HG03469 (cell line): ENCODE data around the gene TEC.
A peak's percentile ranks its signal among the peaks of the same experiment; 100 is the strongest.
"Not testable (repeated sequence)": the region's sequence is repeated elsewhere in the genome, so short reads cannot be mapped to it uniquely, and the experiment has no call there.

Experiments
- ATAC-seq: cut with Tn5 transposase; IDR thresholded peaks from one replicate; pipeline ENCODE4 v1.9.1; 2021; ENCODE audit warnings: mild to moderate bottlenecking, moderate library complexity, moderate number of reproducible peaks; ENCODE audit not compliant: unreplicated experiment

TEC gene

DNA sequence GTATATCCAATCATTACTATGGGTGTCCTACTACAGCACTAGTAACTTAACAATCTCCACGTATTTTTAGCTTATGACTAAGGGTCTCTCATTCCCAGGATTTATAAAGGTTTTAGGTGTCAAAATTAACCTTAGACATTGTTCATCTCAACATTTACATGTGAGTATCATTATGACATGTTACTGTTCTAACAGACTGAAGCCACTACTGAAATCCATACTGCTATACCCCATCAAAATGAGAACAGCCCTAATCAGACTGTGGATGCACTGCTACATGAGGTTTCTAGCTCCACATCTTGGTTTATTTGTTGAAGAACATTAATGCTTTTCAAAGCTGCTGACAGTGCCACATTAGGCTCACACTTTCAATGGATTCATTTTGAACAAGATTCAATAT, 100.0 kb downstream of the TEC start:
- ATAC-seq, result no peak

DNA sequence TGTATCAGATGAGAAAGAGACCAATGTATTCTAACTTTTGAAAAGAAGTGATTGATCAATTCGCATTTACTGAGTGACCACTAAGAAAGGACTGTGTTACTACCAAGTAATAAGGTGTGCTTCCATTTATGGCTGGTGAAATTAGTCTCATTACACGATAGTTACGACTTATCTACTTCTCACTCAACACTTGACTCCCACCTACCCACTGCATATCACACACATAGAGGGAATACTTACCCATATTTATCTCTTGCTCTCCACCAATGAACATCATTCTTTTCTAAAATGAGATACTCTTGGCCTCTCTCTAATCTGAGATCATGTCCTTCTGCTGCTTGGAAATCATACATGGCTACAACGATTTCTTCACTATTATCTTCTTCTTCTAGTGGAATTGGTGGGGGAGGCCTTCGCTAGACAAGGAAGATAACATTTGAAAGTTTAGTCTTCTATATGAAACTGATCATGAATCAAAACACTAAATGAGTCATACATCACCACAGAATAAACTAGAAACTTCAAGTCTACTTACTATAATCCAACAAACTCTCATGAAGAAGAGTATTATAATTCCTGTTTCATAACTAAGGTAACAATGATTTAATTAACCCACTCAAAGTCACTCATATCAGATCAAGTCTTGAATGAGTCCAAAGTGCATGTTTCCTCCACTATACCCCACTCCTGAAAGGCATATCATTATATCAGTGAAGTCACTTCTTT, 101.9 kb downstream of the TEC start:
- no peak for ATAC-seq

DNA sequence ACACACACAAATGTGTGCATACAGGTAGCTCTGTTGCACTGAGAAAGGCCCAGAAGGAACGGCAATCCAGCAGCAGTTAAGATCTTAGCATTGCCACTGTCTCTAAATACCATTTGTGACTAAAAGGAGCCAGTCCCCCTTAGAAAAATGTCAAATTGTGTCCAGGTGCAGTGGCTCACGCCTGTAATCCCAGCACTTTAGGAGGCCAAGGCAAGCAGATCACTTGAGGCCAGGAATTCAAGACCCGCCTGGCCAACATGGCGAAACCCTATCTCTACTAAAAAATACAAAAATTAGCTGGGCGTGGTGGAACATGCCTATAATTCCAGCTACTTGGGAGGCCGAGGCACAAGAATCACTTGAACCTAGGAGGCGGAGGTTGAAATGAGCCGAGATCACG, 105.1 kb downstream of the TEC start:
- ATAC-seq, result not testable (repeated sequence)

DNA sequence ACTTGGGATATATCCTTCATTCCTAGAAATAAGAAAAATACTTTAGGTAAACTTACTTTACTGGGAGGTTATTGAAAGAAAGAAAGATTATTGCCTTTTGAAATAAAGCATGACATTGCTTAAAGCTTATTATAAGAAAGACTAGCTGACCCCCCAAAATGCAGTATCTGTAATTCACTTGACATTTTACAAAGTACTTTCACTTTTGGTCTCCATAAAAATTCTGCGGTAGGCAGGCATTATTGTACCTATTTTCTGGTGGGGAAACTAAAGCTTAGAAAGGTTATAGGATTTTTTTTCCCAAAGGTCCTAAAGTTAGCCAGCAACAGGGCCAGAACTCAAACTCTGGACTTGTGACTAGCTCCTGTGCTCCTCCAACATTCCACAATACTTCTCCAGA, 105.9 kb downstream of the TEC start:
- no peak for ATAC-seq

DNA sequence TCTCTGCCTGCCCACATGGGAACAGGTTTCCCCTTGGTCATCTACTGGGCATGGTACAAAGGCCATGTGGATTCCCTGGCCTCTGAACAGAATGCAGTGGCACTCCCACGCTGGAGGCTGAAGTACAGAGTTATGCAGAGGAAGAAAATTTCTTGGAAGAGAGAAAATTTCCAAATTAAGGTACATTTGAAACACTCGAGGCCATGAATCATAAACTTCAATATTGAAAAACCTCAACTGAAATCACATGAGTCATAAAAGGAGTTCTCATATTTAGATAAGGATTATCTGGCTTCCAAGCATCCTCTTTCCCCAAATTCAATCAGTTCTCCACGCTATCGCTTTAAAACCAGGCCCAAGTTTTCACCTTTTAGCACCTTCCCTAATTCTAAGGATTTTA, 107.5 kb downstream of the TEC start:
- ATAC-seq, result no peak

DNA sequence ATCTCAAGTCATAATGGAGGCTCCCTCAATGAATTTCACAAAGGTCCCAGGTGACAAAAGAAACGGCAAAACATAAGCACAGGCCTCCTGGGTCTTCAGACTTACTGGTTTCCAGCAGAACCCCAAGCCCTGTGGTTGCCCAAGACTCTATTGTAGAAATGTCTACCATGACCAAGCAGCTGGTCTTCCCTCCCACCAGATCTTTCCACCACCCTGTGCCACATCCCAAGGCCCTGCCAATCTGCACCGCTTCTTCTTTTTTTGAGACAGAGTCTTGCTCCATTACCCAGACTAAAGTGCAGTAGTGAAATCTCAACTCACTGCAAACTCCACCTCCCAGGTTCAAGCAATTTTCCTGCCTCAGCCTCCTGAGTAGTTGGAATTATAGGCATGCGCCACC, 112.4 kb downstream of the TEC start:
- ATAC-seq, result no peak

DNA sequence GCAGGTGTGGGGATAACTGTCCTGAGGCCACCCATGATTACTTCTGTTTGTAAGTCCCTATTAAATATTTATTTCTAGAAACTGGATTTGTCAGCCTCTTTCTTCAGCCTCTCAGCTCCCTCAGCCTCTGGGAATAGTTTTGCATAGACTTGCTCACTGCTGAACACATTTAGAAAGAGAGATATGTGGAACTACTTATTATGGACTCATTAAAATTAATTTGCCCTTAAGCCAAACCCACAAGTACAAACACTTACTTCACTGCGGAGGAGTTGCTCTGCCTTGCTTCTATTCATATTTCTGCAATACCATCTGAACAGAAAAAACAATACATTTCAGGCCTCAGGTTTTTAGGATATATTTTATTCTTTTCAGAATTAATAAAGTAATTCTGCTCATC, 113.2 kb downstream of the TEC start:
- ATAC-seq, result no peak

DNA sequence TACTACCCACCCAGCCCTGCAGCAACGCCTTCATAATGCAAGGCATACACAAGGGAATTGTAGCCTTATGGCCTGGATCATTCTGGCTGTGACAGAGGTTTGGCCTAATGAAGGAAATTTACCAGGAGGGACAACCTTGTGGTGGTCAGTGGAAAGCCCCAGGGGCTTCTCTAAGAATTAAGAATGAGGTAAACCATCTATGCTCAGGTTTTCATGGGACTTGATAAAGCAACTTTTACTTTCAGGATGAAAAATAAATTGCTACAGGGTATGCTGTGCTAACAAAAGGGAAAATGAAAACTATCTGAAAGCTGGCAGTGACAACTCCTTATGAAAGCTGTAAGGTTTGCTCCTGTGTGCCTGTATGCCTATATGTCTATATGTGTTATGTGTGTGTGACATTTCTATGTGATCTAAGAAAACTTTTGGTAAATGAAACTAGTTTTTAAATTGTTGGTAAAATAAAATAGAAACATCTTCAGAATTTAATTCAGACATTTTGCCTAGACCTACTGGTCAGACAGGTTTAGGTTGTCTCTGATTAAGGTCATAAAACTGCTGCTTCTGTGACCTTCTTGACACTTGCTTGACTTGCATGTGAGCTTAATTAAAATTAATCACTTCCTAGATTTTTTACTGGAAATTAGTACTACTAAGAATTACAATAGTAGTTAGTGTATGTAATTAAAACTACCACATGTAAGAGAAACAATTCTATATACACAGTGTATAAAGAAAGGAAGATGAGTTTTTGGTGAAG, 115.7 kb downstream of the TEC start:
- ATAC-seq, result peak; percentile 51

DNA sequence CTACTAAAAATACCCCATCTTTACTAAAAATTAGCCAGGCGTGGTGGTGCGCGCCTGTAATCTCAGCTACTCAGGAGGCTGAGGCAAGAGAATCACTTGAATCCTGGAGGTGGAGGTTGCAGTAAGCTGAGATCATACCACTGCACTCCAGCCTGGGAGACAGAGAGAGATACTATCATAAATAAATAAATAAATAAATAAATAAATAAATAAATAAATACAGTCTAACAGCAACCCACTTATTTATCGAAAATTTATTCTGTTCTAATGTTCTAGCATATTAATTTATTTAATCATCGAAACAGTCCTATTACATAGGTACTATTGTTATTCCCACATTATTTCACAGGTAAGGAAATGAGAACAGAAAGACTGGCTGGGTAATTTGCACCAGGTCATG, 117.4 kb downstream of the TEC start:
- ATAC-seq, result no peak

DNA sequence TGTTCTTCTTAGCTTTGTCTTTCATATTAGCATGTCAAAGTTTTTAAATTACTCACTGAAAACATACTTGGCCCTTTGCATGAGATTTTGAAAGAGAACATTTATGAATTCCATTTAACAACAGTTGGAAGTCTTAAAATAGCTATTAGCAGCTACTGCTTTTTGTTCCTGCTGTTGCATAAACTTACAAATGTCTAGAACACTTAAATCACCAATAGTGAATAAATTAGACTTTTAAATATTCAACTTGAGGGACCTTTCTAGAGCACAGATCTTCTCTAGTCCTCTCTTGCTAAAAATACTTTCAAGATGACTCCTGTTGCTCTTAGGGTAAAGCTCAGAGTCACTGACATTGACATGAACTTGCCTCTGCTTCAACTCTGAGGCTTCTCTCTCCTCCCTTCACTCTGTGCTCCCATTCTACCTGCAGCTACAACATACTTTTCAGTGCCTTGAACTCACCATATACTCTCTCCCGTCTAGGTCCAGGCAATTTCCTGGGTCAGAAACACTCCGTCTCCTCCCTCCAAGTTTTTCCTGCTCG, 119.7 kb downstream of the TEC start:
- no peak for ATAC-seq

DNA sequence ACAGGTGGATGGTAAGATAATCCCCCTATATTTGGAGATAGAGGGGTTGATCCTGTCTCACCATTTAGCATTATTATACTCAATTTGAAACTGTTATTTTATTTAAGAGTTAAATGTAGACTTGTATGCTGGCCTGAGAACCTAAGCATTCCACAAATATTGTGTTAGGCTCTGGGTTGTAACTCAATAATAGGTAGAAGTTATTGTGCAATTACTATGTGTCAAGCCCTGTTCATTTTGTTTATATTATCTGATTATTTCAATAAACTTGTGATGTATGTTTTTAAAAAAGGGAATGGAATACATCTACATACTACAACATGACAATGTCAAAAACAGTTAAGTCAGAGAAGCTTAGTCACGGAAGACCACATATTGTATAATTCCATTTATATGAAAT, 122.0 kb downstream of the TEC start:
- no peak for ATAC-seq

DNA sequence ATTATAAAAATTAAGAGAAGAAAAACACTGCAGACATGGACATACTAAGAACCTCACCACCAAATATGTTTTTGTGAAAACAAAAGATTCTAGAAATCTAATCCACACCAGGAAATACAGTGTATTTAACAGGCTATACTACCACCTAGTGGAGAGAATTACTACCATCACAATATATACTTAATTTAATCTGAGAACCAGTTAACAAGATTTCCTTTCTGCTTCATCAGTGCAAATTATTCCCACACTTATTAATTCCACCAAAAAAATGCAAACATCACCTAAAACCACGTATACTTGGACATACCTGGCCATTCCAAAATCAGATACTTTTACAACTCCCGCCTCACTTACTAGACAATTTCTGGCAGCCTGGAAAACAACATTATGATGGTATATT, 128.6 kb downstream of the TEC start:
- ATAC-seq, result no peak

DNA sequence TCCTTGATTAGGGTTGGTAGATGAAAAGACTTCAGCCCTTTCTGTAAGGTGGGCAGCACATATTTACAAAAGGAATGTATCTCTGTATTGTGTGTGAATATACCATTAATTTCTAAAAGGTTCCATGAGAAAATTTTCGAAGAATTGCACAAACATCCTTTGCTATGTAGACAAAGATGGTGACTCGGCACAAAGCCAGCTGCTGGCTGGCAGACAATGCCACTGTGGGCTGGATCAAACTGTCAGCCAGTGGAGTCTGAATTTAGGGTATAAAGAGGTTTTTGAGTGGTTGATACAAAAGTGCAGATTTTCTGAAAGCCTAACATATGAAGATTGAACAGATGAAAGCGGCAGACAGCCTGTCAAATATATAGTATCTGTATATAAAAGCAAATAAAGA, 129.9 kb downstream of the TEC start:
- ATAC-seq, result no peak

DNA sequence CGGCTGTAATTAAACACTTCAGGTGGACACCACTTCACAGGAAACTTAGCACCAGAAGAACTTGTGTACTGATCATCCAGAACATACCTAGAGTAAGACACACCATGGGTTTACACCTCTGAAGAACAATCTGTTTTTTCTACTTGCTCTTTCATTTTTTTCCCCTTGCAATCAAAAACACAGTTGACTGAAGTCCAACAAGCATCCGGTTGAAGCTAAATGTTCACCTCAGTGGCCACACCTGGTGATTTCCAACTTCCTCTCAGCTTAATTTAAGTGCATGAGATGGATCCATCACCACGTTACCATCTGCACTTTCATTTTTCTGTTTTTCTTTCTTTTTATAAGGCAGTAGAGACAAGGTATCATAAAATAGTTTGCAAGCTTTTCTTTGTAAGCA, 130.7 kb downstream of the TEC start:
- ATAC-seq, result peak; percentile 74

DNA sequence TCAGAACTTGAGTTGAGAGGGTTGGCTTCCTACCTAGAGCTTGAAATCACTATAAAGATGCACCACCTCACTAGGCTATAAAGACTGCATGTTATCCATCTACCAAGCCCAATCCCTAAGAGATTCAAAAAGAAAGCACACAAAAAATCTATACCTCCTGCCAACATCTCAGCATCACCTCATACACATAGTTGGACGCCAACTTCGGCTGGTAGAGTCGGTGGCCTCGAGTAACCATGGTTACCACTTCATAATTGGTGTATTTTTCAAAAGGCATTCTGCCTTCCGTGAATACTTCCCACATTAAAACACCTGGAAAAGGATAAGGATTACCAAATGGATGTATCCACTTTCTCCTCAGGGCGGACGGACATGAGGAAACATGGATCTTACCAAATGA, 131.1 kb downstream of the TEC start:
- no peak for ATAC-seq

DNA sequence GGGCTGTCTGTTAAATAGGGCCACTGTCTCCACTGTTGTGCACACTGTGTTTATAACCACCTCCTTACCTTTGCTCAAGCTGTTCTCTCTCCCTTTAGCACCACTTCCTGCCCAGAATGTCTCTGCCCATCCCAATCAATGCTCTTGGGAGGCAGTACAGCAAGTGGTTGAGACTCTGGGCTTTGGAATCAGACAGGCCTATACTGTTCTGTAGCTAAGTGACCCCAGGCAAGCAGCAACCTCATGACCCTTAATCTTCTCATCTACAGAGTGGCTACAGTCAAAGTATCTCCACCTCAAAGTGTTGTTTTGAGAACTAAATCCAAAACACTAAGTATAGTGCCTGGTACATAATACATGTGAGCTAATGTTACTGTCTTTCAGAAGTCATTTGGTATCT, 131.8 kb downstream of the TEC start:
- no peak for ATAC-seq

DNA sequence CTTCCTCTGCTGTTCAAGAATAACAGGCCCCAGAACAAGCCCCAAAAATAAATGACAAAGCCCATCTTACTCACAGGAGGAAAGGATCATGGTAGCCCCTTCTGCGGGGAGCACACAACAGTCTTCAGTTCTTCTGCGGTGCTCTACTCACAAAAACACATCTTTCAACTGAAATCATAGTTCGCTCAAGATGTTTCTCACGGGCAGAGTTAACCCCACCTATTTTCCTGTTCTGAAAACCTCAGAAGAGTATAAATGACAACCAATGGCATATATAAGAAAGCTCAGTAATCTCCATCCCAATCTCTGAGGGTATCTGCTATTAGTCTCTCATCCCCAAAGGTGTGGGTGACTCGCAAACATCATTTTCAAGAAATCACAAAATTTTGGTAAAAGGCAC, 135.6 kb downstream of the TEC start, which contains the start of gene TXK:
Gene TXK (minus strand): TSS at position 170 of the 400 bp plus-strand sequence. CDS start 80 bp downstream, at position 90.
- no peak for ATAC-seq

DNA sequence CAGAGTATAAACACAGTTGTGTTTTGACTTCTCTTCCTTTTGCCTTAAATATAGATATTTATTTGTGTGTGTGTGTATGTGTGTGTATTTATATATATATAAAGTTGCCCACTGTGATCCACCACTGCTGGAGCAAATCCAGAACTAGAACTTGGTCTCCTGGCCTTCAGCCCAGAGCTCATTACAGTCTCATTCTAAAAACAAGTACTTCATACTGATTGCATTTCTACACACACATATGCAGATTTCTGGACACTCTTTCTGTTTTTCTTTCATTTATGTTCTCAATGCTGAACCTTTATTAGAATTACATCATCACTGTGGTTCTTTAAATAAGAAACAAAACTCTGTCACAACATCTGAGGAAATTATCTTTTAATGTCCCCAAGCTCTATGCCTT, 136.0 kb downstream of the TEC start:
- no peak for ATAC-seq

DNA sequence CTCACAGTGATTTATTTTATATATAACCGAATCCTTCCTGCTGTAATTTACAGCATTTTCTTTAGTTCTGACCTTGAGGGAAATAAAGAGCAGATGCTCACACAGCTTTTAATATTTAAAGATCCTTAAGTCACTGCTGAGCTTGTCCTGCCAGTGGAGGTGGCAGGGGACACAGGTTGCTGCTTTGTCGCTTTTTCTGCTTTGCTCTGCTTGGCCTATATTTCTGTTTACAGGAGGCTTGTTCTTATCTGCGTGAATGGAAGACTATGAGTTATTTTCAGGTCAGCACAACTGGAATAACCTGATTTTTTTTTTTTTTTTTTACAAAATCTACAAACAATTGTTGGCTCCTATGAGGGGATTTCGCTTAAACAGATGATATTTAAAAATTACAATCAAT, 137.9 kb downstream of the TEC start:
- no peak for ATAC-seq

DNA sequence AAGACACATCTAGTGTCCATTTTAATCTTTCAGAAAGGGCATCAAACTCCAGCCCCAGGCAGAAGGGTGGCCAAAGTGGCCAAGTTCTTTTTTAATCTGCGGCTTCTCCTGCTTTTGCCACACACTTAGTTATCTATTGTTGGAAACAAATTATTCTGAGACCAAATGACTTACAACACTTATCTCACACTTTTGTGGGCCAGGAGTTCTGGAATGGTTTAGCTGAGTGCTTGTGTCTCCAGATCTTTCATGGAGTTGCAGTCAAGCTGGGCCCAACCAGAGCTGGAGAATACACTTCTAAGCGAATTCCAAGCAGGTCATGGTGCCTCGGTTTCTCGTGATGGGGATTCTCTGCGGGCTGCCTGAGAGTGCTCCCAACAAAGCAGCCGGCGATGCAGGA, 139.5 kb downstream of the TEC start:
- no peak for ATAC-seq

DNA sequence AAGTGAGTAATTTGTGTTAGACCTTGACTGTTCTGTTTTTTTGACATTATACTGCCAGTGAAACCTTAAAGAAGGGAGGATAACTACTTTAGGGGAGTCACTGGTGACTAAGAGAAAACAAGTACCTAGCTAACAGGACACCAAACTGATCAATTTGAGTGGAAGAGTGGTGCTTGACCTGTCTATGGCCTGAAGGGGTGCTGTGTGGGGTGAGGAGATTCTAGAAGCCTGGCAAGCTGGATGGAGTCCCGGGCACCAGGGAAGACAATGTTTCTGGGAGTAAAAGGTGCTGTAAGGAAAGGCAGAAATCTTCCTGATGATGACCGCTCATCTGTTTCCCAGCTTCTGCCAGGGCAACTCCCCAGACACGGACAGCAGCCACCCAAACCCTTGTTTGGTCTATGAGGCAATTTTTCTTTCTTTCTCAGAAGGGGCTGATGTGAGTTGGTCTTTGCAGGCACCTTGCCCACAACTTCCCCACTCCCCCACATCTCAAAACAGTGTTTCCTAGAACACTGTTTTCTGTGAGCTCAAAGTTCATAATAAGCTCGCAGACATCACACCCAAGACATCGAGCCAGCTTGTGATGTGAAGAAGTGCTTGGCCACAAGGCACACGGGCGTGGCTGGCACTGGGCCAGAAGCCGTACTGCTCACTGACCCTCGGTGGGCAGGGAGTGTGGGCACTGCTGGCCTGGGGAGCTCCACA, 140.2 kb downstream of the TEC start:
- no peak for ATAC-seq
